ENCODE measurements around the gene GUCY1A2. TPM values are rescaled to one million over a fixed set of nuclear protein-coding genes. Genes with fewer than 3 reads are reported as not detected.

GUCY1A2 gene
- total RNA-seq, 4 donors from 2014 or later, result 3.6 to 8.0 (median 4.0) TPM

DNA sequence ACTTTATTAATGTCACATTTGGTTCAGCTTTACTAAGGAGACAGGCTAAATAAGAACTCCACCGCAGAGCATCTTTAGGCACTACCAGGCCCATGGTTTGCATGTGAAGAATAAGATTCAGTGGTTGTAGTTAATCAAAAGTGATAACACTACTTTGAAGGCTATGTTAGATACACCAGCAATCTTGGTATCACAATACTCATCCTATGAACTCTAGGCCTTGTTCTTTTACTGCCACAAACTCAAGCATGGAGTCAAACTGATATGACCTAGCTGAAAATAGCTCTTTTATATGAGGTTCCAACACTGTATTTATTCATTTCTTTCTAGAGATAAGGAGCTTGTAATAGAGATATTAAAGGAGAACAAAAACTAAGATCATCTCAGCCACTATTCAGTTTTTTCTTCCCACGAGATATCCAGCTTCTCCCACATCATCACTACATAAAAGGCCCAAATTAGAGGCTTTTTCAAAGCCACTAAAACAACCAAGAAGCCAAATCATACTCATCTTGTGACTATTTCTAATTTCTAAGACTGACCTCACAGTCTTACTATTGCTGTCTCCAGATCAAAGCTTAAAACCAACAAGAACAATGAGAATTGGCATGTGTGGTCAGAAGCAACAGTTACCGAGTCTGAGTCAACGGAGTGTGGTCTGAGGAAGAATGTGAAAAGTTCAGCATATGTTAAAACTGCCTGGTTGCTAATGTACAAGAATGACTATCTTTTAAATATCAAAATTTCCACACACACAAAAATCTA is 25.1 kb upstream of the GUCY1A2 start:
- Histone ChIP-seq H3K9me3 (peaks cover 0 to 11% (median 0%) of the 10 kb centered on the region in 4 donors), H3K27ac (no peak overlapping the region), H3K4me3 (no peak overlapping the region), H3K36me3 (no peaks in the 10 kb centered on the region), H3K4me1 (no peaks in the 10 kb centered on the region), H3K27me3 (no peaks in the 10 kb centered on the region)
- TF ChIP-seq POLR2A (IDR thresholded peaks at IDR 0.05) (no peak), EP300 (IDR thresholded peaks at IDR 0.05) (no peak)
- TF ChIP-seq, protein P1, sequence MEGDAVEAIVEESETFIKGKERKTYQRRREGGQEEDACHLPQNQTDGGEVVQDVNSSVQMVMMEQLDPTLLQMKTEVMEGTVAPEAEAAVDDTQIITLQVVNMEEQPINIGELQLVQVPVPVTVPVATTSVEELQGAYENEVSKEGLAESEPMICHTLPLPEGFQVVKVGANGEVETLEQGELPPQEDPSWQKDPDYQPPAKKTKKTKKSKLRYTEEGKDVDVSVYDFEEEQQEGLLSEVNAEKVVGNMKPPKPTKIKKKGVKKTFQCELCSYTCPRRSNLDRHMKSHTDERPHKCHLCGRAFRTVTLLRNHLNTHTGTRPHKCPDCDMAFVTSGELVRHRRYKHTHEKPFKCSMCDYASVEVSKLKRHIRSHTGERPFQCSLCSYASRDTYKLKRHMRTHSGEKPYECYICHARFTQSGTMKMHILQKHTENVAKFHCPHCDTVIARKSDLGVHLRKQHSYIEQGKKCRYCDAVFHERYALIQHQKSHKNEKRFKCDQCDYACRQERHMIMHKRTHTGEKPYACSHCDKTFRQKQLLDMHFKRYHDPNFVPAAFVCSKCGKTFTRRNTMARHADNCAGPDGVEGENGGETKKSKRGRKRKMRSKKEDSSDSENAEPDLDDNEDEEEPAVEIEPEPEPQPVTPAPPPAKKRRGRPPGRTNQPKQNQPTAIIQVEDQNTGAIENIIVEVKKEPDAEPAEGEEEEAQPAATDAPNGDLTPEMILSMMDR (IDR thresholded peaks at IDR 0.05), result no peak
- DNase-seq (ENCODE audit: low spot score in 2 of 2), result no peak
- WGBS, 2 donors, result 39 to 44% methylated on average over 4 of the region's 4 CpGs

GRCh38 chr11:107042748-107043147 is 24.5 kb upstream of the GUCY1A2 start:
- no peak for DNase-seq (ENCODE audit: low spot score in 2 of 2)
- Histone ChIP-seq H3K9me3 (peaks cover 0 to 11% (median 0%) of the 10 kb centered on the region in 4 donors), H3K4me1 (no peaks in the 10 kb centered on the region), H3K27ac (no peak overlapping the region), H3K27me3 (no peaks in the 10 kb centered on the region), H3K4me3 (no peak overlapping the region), H3K36me3 (no peaks in the 10 kb centered on the region)
- TF ChIP-seq POLR2A (IDR thresholded peaks at IDR 0.05), result no peak
- TF ChIP-seq EP300 (IDR thresholded peaks at IDR 0.05), result no peak
- TF ChIP-seq, protein P1 (IDR thresholded peaks at IDR 0.05), result no peak
- 73 to 89% methylated on average over 4 of the region's 4 CpGs for WGBS, 2 donors

GRCh38 chr11:107041088-107041444 is 22.8 kb upstream of the GUCY1A2 start:
- no peaks in the 10 kb centered on the region for H3K4me1 ChIP-seq
- WGBS, 2 donors, result 59 to 62% methylated on average over 1 of the region's 1 CpG
- H3K27me3 ChIP-seq, result no peaks in the 10 kb centered on the region
- no peak overlapping the region for H3K4me3 ChIP-seq
- TF ChIP-seq, protein P1 (IDR thresholded peaks at IDR 0.05), result no peak
- TF ChIP-seq EP300 (IDR thresholded peaks at IDR 0.05) (no peak), POLR2A (IDR thresholded peaks at IDR 0.05) (no peak)
- no peaks in the 10 kb centered on the region for H3K36me3 ChIP-seq
- peaks cover 0 to 11% (median 0%) of the 10 kb centered on the region in 4 donors for H3K9me3 ChIP-seq
- no peak overlapping the region for H3K27ac ChIP-seq
- no peak for DNase-seq (ENCODE audit: low spot score in 2 of 2)

DNA sequence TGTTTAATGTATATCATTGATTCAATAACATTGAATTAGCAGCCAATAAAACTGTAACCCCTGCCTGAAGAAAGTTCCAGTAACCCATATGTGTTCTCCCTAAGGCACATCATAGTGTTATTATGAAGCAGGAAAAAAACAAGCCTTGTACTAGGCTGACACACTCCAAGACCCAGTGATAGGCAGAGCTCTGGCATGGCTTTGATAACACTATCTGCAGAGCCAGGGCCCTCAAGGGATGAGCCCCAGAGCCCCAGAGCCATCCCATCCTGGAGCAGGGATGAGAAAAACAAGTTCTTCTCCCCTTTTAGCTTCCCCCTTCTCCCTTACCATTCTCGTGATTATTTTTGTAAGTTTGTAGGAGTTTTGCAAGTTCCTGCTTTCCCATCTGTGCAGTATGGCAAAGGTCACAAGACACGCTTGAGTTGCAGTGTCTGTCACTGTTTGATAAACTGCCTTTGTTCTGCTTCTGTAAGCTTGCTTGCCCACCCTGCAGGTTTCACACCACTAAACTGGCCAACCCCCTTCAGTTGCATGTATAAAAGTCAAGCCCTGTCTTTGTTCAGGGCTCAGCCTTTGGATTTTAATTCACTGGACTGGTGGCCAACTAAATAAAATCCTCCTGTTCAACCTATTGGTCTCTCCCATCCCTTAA is 22.3 kb upstream of the GUCY1A2 start:
- Histone ChIP-seq H3K4me1 (no peaks in the 10 kb centered on the region), H3K27ac (no peak overlapping the region), H3K27me3 (no peaks in the 10 kb centered on the region), H3K9me3 (peaks cover 0 to 11% (median 0%) of the 10 kb centered on the region in 4 donors), H3K4me3 (no peak overlapping the region), H3K36me3 (no peaks in the 10 kb centered on the region)
- 62% methylated on average over 2 of the region's 2 CpGs for WGBS, 2 donors
- no peak for DNase-seq (ENCODE audit: low spot score in 2 of 2)
- TF ChIP-seq EP300 (IDR thresholded peaks at IDR 0.05) (no peak), POLR2A (IDR thresholded peaks at IDR 0.05) (no peak)

GRCh38 chr11:107025673-107026072 is 7.4 kb upstream of the GUCY1A2 start:
- H3K4me1 ChIP-seq, result no peaks in the 10 kb centered on the region
- TF ChIP-seq POLR2A (IDR thresholded peaks at IDR 0.05) (no peak), EP300 (IDR thresholded peaks at IDR 0.05) (no peak)
- TF ChIP-seq, protein P1 (IDR thresholded peaks at IDR 0.05), result no peak
- H3K27ac ChIP-seq, result no peak overlapping the region
- H3K27me3 ChIP-seq, result peaks cover 0 to 7% of the 10 kb centered on the region in 2 donors
- no peaks in the 10 kb centered on the region for H3K36me3 ChIP-seq
- H3K9me3 ChIP-seq, result no peaks in the 10 kb centered on the region
- no peak for DNase-seq (ENCODE audit: low spot score in 2 of 2)
- no peak overlapping the region for H3K4me3 ChIP-seq
